Activated CD4-positive, alpha-beta T cell treated with anti-CD3 and anti-CD28 coated beads for 4 hours (primary cell): ENCODE measurements around the gene OTUD7B.

Source experiments
- DNase-seq, 2 donors: peaks; one replicate each; pipeline ENCODE4 v3.0.0-alpha.2; 2020

OTUD7B gene

GRCh38 chr1:149915429-149916192, 94.9 kb downstream of the OTUD7B start:
- no peak for DNase-seq

DNA sequence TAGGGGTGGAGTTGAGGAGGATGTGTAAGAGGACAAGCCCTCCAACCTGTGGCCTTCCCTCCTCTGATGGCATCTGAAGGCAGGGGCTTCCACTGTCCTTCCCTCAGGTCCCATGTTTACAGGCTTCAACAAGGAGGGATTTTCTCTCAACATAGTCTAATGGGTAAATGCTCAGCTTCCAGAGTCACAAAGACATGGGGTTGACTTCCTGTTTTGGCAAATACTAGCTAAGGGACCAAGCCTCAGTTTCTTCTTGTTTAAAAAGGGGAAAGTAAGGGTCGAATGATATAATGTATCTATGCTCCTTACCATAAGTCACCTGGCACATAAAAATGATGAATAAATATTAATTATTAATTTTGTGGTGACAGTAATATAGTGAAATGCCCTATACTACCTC, 96.0 kb downstream of the OTUD7B start:
- DNase-seq = no peak

DNA sequence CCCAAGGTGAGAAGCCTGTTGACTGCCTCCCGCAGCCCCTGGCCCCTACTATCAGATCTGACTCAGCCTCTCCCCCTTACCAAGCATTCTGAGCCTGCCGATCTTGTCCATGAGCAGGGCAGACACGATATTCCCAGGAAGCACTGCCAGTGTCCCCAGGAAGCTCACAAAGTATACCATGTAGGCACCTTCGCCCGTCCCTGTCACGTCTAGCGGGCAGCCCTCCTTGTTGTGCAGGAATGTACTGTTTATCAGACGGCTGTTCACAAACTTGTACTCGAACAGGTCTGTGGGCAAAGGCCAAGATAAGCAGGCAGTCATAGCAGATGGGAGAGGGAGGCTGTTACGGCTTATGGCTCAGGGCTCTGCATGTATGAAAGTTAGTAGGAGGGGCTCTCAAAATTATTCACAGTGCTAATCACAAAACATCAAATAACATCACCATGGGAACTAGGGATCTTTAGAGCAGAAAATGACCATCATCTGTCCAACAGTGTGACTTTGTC, 103.9 kb downstream of the OTUD7B start:
- no peak for DNase-seq

DNA sequence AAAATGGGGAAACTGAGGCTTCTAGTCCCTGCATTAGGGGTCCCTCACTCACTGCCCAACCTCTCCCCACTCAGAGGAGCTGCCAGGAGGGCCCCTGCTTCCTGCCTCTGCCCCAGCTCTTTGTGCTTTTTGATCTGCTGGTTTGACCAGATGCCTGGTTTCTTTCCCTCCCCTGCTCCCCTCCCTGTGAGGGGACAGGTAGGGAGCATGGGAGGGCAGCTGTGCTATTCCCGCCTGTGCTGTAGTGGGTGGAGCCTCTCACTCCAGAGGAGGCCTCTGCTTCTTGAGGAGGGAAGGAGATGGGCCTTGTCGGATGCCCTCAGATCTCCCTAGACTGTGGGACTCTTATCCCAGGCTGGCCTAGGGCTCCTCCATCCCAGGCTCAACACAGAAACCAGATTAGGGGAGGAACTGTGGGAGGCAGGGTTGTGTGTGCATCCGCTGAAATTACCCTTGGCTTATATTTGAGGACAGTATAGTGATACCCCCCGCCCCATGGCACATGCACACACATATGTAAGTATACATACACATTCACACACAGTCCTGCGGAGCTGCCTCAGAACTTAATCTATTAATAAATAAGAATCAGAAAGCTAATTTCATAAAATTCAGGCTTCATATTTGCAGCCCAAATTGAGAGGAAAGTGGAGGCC, 106.6 kb downstream of the OTUD7B start:
- no peak for DNase-seq

DNA sequence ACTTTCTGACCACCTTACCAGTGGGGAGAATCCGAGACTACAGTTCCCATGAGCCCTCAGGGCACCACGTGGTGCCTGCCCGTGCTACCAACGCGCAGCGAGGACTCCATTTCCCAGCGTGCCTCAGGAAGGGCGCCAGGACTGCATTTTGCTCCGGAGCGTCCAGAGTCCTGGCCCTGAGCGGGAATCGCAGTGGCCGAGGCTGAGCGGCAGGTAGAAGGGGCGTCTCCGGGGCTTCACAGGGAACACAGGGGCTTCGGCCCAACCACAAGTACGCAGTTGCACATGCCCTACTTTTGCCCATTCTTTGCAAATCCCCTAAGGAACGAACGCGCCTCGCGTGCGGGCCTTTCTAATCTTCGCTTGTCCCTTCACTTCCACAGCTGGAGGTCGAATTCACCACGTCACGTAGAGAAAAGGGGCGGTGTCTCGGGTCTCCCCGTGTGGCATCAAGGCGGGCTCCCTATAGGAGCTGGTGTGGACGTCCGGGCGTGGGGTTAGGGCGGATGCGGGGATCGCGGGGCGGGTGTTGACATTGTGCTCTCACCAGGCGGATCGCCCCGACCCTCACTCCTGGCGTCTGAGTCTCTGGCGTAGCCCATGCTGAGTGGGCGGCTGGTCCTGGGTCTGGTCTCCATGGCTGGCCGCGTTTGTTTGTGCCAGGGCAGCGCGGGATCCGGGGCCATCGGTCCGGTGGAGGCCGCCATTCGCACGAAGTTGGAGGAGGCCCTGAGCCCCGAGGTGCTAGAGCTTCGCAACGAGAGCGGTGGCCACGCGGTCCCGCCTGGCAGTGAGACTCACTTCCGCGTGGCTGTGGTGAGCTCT, 110.9 kb downstream of the OTUD7B start, which contains the start of gene BOLA1:
Gene BOLA1, plus strand, starts transcription at position 109 of the 825 bp plus-strand sequence. Its CDS starts 492 bp downstream, at position 601.
- peak; percentile 75 for DNase-seq

DNA sequence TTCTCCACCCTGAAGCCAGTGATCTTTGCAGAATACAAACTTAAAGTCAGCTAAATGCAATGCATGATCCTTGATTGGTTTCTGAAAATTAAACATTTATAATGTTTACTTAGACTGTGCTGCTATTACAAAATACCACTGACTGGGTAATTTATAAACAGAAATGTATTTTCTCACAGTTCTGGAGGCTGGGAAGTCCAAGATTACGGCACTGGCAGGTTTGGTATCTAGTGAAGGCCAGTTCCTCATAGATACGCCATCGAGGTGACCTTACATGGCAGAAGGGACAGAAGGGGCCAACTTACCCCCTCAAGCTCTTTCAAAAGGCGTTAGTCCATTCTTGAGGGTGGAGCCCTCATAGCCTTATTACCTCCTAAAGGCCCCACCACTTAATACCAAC, 114.0 kb downstream of the OTUD7B start:
- DNase-seq = no peak

DNA sequence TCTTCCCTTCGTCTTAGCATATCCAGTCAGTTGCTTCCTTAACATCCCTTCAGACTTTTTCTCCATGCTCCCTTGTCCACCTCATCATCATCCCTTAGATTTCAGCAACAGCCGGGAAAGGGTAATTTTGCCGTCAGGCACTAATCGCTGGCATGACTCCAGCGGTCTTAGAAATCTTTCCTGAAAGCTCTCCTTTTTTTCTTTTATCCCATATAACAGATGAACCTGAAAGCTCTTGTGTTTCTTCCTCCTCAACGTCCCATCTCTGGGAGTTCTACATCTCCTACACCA, 121.6 kb downstream of the OTUD7B start:
- DNase-seq = no peak

GRCh38 chr1:149888247-149888998, 122.1 kb downstream of the OTUD7B start:
- peak; percentile 65 to 71 for DNase-seq
